ENCODE results near the gene EPHB2.

DNA sequence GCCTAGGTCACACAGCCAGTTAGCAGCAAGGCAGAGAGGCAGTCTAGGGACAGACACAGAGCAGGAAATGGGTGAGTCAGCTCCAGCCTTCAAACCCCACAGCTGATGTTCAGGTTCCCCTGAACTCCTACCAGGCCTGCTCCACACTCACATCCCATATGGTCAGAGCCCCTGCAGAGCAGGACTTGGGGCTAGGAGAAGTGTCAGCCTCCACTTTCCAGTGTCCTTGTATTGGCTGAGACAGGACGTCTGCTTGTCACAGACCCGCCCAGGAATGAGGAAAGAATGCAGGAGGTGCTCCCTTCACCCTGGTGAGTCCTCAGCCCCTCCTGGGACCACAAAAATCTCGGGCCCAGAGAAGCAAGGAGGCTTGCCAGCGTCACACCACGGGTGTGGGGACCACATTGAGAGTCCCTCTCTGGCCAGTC, 169.5 kb downstream of the EPHB2 start:
- TF ChIP-seq TAF1 (IDR thresholded peaks at IDR 0.05; ENCODE audit: low read depth), result no peak
- TF ChIP-seq, protein P1, sequence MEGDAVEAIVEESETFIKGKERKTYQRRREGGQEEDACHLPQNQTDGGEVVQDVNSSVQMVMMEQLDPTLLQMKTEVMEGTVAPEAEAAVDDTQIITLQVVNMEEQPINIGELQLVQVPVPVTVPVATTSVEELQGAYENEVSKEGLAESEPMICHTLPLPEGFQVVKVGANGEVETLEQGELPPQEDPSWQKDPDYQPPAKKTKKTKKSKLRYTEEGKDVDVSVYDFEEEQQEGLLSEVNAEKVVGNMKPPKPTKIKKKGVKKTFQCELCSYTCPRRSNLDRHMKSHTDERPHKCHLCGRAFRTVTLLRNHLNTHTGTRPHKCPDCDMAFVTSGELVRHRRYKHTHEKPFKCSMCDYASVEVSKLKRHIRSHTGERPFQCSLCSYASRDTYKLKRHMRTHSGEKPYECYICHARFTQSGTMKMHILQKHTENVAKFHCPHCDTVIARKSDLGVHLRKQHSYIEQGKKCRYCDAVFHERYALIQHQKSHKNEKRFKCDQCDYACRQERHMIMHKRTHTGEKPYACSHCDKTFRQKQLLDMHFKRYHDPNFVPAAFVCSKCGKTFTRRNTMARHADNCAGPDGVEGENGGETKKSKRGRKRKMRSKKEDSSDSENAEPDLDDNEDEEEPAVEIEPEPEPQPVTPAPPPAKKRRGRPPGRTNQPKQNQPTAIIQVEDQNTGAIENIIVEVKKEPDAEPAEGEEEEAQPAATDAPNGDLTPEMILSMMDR (IDR thresholded peaks at IDR 0.05; ENCODE audit: poor library complexity, severe bottlenecking), result no peak
- TF ChIP-seq EP300 (conservative IDR thresholded peaks at IDR 0.05; ENCODE audit: poor library complexity, severe bottlenecking), result no peak
- no peak for TF ChIP-seq POLR2AphosphoS5 (IDR thresholded peaks at IDR 0.05)
- no peak for TF ChIP-seq EZH2 (IDR thresholded peaks at IDR 0.05; ENCODE audit: borderline replicate concordance, insufficient read depth, low read length, poor library complexity, severe bottlenecking)
- TF ChIP-seq MXI1 (conservative IDR thresholded peaks at IDR 0.05; ENCODE audit: poor library complexity, severe bottlenecking), result no peak
- TF ChIP-seq, protein P2, sequence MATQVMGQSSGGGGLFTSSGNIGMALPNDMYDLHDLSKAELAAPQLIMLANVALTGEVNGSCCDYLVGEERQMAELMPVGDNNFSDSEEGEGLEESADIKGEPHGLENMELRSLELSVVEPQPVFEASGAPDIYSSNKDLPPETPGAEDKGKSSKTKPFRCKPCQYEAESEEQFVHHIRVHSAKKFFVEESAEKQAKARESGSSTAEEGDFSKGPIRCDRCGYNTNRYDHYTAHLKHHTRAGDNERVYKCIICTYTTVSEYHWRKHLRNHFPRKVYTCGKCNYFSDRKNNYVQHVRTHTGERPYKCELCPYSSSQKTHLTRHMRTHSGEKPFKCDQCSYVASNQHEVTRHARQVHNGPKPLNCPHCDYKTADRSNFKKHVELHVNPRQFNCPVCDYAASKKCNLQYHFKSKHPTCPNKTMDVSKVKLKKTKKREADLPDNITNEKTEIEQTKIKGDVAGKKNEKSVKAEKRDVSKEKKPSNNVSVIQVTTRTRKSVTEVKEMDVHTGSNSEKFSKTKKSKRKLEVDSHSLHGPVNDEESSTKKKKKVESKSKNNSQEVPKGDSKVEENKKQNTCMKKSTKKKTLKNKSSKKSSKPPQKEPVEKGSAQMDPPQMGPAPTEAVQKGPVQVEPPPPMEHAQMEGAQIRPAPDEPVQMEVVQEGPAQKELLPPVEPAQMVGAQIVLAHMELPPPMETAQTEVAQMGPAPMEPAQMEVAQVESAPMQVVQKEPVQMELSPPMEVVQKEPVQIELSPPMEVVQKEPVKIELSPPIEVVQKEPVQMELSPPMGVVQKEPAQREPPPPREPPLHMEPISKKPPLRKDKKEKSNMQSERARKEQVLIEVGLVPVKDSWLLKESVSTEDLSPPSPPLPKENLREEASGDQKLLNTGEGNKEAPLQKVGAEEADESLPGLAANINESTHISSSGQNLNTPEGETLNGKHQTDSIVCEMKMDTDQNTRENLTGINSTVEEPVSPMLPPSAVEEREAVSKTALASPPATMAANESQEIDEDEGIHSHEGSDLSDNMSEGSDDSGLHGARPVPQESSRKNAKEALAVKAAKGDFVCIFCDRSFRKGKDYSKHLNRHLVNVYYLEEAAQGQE (IDR thresholded peaks at IDR 0.05; ENCODE audit: borderline replicate concordance), result no peak
- TF ChIP-seq RAD21 (conservative IDR thresholded peaks at IDR 0.05), result no peak
